GM12891 (cell line): ENCODE data around the gene LIMS2.

Experiments
- PAX5 ChIP-seq: IDR thresholded peaks from 2 replicates; pipeline ENCODE4 v1.6.1; 2011; ENCODE audit warnings: low read length, moderate library complexity, mild to moderate bottlenecking; ENCODE audit not compliant: insufficient read depth, severe bottlenecking
- POLR2A ChIP-seq: IDR thresholded peaks from 2 replicates; pipeline ENCODE4 v1.6.1; 2011; ENCODE audit warnings: low read depth, low read length, control low read depth
- POLR2AphosphoS5 ChIP-seq: IDR thresholded peaks from 2 replicates; pipeline ENCODE4 v1.6.1; 2011; ENCODE audit warnings: low read depth, low read length, control low read depth
- POU2F2 ChIP-seq: IDR thresholded peaks from 2 replicates; pipeline ENCODE4 v1.6.1; 2011; ENCODE audit warnings: low read depth, mild to moderate bottlenecking, control low read depth, low read length, moderate library complexity
- SPI1 ChIP-seq: IDR thresholded peaks from 2 replicates; pipeline ENCODE4 v1.6.1; 2011; ENCODE audit warnings: low read depth, low read length, control low read depth
- TAF1 ChIP-seq: IDR thresholded peaks from 2 replicates; pipeline ENCODE4 v1.6.1; 2011; ENCODE audit warnings: low read depth, low read length, control low read depth

GRCh38 chr2:127705391-127706065 is 30.2 kb upstream of the LIMS2 start:
- no peak for TF ChIP-seq POLR2A
- TF ChIP-seq TAF1: no peak
- TF ChIP-seq POLR2AphosphoS5: no peak
- TF ChIP-seq PAX5: no peak
- no peak for TF ChIP-seq POU2F2
- TF ChIP-seq SPI1: no peak
